HCT116 (cell line): ENCODE data around the gene CHKA.
A peak's percentile ranks its signal among the peaks of the same experiment; 100 is the strongest.

ENCODE experiments used
- CTCF ChIP-seq, 3 experiments: fragments of 200-600 bp in 1 of 3; sonication (generic) in 1 of 3; IDR thresholded peaks in 2 of 3; conservative IDR thresholded peaks in 1 of 3; 2 replicates each; pipeline ENCODE4 v1.5.1; 2012 to 2017; ENCODE audit warnings: low read depth in 2 of 3, low read length in 2 of 3, antibody characterized with exemption in 1 of 3, borderline replicate concordance in 1 of 3, control low read depth in 1 of 3, mild to moderate bottlenecking in 1 of 3, mixed read lengths in 1 of 3, mixed run types in 1 of 3, moderate library complexity in 1 of 3; ENCODE audit not compliant: insufficient read depth in 1 of 3
- EGR1 ChIP-seq: IDR thresholded peaks from 2 replicates; pipeline ENCODE4 v1.6.1; 2012; ENCODE audit warnings: low read depth
- EZH2 ChIP-seq: fragments of 200-600 bp; sonication (generic); IDR thresholded peaks from 2 replicates; pipeline ENCODE4 v1.6.1; 2017; ENCODE audit warnings: antibody characterized with exemption, mixed run types
- EZH2phosphoT487 ChIP-seq: fragments of 200-600 bp; IDR thresholded peaks from 2 replicates; pipeline ENCODE4 v1.6.1; 2018; ENCODE audit warnings: antibody characterized with exemption, borderline replicate concordance
- SIN3A ChIP-seq: IDR thresholded peaks from 2 replicates; pipeline ENCODE4 v1.6.1; 2012; ENCODE audit warnings: low read depth
- TCF7L2 ChIP-seq: IDR thresholded peaks from 2 replicates; pipeline ENCODE4 v1.7.0; 2011; ENCODE audit warnings: borderline replicate concordance, inconsistent platforms; ENCODE audit not compliant: insufficient read depth, insufficient read length; ENCODE audit errors: extremely low read depth
- YY1 ChIP-seq: IDR thresholded peaks from 2 replicates; pipeline ENCODE4 v1.6.1; 2011; ENCODE audit warnings: low read length, low read depth, moderate library complexity, mild to moderate bottlenecking; ENCODE audit not compliant: insufficient replicate concordance; ENCODE audit errors: extremely low read depth

GRCh38 chr11:68099474-68100405, 21.4 kb downstream of the CHKA start:
- no peak for TF ChIP-seq CTCF (IDR thresholded peaks at IDR 0.05 in 2 of 3, conservative IDR thresholded peaks at IDR 0.05 in 1 of 3; ENCODE audit: borderline replicate concordance in 1 of 3, insufficient read depth in 1 of 3, low read depth in 2 of 3, low read length in 2 of 3)
- TF ChIP-seq EGR1: no peak
- TF ChIP-seq TCF7L2: peak; percentile 64
- no peak for TF ChIP-seq EZH2
- no peak for TF ChIP-seq EZH2phosphoT487
- TF ChIP-seq YY1: no peak
- TF ChIP-seq SIN3A: no peak
